Fibroblast of peridontal ligament (primary cell): ENCODE measurements around the gene YDJC.
"Not testable (repeated sequence)": the region's sequence is repeated elsewhere in the genome, so short reads cannot be mapped to it uniquely, and the experiment has no call there.

Experiments
- DNase-seq: peaks from one replicate; pipeline ENCODE4 v3.0.0-alpha.2; 2010; ENCODE audit errors: extremely low read depth

The YDJC gene

GRCh38 chr22:21609556-21610157, 20.2 kb downstream of the YDJC start:
- not testable (repeated sequence) for DNase-seq

GRCh38 chr22:21606775-21607174, 23.0 kb downstream of the YDJC start:
- no peak for DNase-seq

GRCh38 chr22:21605887-21606564, 23.8 kb downstream of the YDJC start:
- no peak for DNase-seq

GRCh38 chr22:21603973-21604372, 25.8 kb downstream of the YDJC start:
- no peak for DNase-seq

- DNase-seq, result no peak
Measured at GRCh38 chr22:21602579-21602978, 27.2 kb downstream of the YDJC start.

GRCh38 chr22:21599053-21599893, 30.5 kb downstream of the YDJC start:
- no peak for DNase-seq

- DNase-seq, result no peak
Measured at GRCh38 chr22:21598302-21598701, 31.5 kb downstream of the YDJC start.

GRCh38 chr22:21596356-21597135, 33.3 kb downstream of the YDJC start:
- not testable (repeated sequence) for DNase-seq

- no peak for DNase-seq
Measured at GRCh38 chr22:21594865-21595452, 34.9 kb downstream of the YDJC start.

GRCh38 chr22:21593406-21594232, 36.2 kb downstream of the YDJC start:
- no peak for DNase-seq

- no peak for DNase-seq
Measured at GRCh38 chr22:21592422-21592821, 37.4 kb downstream of the YDJC start.

- no peak for DNase-seq
Measured at GRCh38 chr22:21591695-21592094, 38.1 kb downstream of the YDJC start.

- DNase-seq, result no peak
Measured at GRCh38 chr22:21590809-21591641, 38.8 kb downstream of the YDJC start.

- DNase-seq, result no peak
Measured at GRCh38 chr22:21589396-21589795, 40.4 kb downstream of the YDJC start.

GRCh38 chr22:21587803-21588611, 41.8 kb downstream of the YDJC start:
- DNase-seq, result peak; percentile 33

GRCh38 chr22:21585389-21585788, 44.4 kb downstream of the YDJC start:
- no peak for DNase-seq

- DNase-seq, result no peak
Measured at GRCh38 chr22:21582801-21583740, 46.8 kb downstream of the YDJC start.
